ENCODE measurements around the gene CREB3L4. TPM values are rescaled to one million over a fixed set of nuclear protein-coding genes. Genes with fewer than 3 reads are reported as not detected.
"Not testable (repeated sequence)": the region's sequence is repeated elsewhere in the genome, so short reads cannot be mapped to it uniquely, and the experiment has no call there.

CREB3L4 gene
- polyA plus RNA-seq, 4 donors = 32.8 to 43.9 (median 38.8) TPM

DNA sequence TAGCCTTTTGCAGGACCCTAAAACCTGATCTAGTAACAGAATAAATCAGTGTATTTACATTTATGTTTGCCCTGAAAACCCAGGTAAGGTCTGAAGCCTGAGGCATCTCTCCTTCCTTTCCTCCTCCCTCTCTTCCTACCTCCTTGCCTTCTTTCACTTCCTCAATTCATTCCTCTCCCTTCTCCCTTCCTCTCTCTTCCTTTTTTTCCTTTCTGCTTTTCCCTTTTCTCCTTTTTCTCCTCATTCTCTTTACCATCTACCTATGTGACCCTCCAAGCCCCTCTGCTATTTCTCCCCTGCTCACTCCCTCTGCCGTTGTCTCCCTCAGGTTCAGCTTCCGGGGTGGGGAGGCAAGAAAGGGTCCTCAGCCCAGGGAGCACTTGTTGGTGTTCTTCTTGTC lies 14.0 kb downstream of the CREB3L4 start:
- not testable (repeated sequence) for DNase-seq (ENCODE audit: low read depth in 4 of 4, low spot score in 2 of 4)

DNA sequence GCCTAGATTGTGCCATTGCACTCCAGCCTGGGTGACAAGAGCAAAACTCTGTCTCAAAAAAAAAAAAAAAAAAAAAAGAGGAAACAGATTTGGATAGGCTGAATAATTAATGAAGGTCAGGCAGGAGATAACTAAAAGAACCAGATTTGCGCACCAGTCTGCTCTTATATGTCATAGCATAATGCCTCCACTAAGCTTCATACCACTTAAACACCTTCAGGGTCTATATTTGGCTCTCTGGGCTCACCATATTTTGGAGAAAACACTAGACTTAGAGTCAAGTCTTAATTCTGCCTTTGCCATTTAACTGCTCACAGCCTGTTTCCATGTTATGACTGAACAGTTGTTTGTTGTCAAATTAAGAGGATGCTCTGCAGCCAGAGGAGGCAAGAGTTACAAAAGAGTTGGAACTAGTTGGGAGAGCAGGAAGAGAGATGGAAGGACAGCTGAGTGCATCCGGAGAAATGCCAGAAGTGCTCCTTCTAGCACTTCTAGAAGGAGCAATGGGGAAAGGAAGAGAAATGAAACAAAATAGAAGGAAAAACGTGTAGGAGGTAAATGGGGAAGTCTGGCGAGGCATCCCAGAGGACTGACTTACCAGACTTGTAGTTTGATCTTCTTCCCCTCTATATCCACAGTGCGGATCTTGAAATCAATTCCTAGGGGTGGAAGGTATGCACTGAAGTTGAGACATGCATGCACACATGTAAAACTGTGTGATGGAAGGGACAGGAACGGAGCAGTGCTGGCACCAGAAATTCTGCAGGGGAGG lies 16.6 kb downstream of the CREB3L4 start:
- no peak for DNase-seq (ENCODE audit: low read depth in 4 of 4, low spot score in 2 of 4)

DNA sequence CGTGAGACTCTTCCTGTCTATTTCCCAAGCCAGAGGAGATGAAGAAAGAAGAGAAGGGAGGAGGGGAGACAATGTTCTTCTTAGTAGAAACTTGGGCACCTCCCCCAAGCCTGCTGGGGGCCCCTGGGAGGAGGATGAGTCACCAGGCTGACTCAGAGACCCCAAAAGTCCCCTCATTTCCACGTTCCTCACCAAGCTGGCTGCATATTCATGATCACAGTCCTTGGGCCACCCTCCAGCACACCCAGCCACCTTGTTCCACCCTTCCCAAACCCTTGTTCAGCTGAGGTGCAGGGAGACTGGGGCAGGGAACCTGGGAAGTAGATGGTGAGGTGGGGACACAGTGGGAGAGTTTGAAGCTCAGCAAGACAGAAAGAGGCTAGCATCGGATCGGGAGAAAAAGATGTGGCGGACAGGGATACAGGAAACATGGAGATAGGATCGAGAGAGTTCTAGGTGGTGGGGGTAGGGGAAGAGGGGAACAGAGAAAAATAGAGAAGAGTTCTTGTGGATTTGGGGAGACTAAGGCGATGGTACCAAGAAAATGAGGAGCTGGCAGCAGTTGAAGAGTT lies 17.7 kb downstream of the CREB3L4 start:
- DNase-seq (ENCODE audit: low read depth in 4 of 4, low spot score in 2 of 4) = no peak

DNA sequence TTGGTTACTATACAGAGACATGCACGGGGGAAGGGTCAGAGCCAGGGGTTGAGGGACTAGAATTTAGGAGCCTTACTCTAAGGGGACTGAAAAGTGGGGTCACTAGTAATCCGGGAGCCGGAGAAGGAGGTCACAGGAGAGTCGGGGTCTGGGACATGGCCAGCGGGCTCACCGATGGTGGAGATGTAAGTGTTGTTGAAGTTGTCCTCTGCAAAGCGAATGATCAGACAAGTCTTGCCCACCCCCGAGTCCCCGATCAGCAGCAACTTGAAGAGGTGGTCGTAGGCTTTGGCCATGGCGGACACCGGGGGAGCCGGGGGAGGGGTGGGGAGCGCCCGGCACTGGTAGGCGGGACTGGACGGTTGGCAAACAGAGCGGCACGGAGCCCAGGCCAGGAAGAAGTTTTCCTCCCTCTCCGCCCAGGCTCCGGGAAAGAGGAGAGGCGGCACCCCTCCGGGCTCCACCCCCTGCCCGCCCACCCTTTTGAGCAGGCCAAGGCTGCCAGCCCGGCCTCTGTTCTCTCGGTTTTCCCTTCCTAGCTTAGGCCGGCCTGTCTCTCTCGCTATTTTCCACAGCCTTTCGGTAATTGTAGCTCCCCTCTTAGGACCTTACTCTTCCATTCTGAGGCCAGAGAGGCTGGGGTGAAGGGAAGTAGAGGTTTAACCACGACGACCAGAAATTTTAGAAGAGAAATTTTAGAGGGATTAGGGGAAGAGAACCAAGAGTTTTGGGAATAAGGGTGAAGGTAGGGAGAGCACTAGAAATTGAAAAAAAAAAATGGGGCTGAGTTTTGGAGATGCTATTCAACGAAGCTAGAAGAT lies 18.4 kb downstream of the CREB3L4 start, which contains the start of gene RAB13:
TSS of gene RAB13 (minus strand) at position 399 of the 821 bp plus-strand sequence. CDS start at position 296, 103 bp downstream.
- peak in 1 of 4 donors; percentile 74 for DNase-seq (ENCODE audit: low read depth in 4 of 4, low spot score in 2 of 4)

- no peak for DNase-seq (ENCODE audit: low read depth in 4 of 4, low spot score in 2 of 4)
Measured at GRCh38 chr1:153987621-153988020, 19.9 kb downstream of the CREB3L4 start.

DNA sequence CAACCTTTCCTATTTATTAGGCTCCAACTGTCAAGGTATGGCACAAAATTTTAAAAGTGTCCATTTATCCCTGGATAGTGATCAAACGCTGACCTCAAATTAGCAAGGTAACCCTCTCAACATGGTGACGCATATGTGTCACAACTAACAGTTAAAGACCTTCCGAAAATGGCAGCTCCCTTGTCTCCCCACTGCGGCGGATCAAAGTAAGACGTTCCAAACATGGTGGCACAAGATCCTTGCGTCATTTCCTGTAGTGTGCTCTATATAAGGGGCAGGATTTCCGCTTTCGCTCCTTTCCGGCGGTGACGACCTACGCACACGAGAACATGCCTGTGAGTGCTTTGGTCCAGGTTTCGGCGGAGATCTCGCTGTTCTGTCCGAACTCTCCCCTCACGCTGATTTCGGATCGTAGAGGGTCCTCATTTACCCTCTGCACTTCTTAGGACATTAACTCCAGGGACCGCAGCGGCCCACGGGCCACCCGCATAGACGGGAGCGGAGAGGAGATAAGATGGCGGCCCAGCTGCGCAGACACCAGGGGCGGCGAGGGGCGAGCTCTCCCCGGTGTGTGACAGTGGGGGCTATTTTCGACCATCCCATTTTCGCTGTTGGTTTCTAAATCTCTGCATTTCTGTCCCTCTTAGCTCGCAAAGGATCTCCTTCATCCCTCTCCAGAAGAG lies 22.9 kb downstream of the CREB3L4 start, which contains the start of gene RPS27:
TSS of gene RPS27 (plus strand) at position 295 of the 683 bp plus-strand sequence. CDS start at position 330, 35 bp downstream.
- DNase-seq (ENCODE audit: low read depth in 4 of 4, low spot score in 2 of 4) = peak; percentile 93 to 98 (median 96)

GRCh38 chr1:153991151-153991630 lies 23.5 kb downstream of the CREB3L4 start:
- no peak for DNase-seq (ENCODE audit: low read depth in 4 of 4, low spot score in 2 of 4)

DNA sequence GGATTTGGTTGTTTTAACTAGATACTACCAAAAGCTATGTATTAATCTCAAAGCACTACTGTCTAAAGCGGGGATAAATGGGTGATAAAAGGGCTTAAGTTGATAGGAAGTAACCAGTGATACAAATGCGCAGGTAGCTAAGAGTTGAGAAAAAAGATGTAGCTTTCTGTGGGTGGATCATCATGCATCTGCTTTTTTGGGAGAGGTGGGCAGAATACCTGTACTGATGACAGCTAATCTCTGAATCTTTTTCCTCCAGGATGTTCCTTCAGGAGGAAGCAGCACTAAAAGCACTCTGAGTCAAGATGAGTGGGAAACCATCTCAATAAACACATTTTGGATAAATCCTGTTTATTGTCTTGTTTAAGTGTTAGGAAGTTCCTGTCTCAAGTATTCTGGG lies 24.1 kb downstream of the CREB3L4 start:
- no peak for DNase-seq (ENCODE audit: low read depth in 4 of 4, low spot score in 2 of 4)

GRCh38 chr1:153995202-153995601 lies 27.5 kb downstream of the CREB3L4 start:
- no peak for DNase-seq (ENCODE audit: low read depth in 4 of 4, low spot score in 2 of 4)

GRCh38 chr1:153995640-153996039 lies 27.9 kb downstream of the CREB3L4 start:
- no peak for DNase-seq (ENCODE audit: low read depth in 4 of 4, low spot score in 2 of 4)

- not testable (repeated sequence) for DNase-seq (ENCODE audit: low read depth in 4 of 4, low spot score in 2 of 4)
Measured at GRCh38 chr1:153996882-153997281, 29.2 kb downstream of the CREB3L4 start.

GRCh38 chr1:154000420-154000819 lies 32.7 kb downstream of the CREB3L4 start:
- DNase-seq (ENCODE audit: low read depth in 4 of 4, low spot score in 2 of 4) = no peak

DNA sequence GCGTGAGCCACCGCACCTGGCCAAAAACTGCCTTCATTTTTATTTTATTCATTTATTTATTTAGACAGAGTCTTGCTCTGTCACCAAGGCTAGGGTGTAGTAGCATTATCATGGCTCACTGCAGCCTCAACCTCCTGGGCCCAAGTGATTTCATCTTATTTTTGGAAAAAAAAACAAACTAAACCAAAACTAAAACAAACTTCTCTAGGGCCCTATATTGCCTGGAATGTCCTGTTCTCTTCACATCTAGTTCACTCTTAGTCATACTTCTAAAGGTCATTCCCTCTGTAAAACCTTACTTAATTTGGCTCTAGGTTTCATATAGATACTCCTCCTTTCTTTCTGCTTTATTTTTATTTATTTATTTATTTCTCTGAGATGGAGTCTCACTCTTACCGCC lies 38.4 kb downstream of the CREB3L4 start:
- DNase-seq (ENCODE audit: low read depth in 4 of 4, low spot score in 2 of 4) = no peak

GRCh38 chr1:154012129-154012528 lies 44.4 kb downstream of the CREB3L4 start:
- DNase-seq (ENCODE audit: low read depth in 4 of 4, low spot score in 2 of 4) = no peak

DNA sequence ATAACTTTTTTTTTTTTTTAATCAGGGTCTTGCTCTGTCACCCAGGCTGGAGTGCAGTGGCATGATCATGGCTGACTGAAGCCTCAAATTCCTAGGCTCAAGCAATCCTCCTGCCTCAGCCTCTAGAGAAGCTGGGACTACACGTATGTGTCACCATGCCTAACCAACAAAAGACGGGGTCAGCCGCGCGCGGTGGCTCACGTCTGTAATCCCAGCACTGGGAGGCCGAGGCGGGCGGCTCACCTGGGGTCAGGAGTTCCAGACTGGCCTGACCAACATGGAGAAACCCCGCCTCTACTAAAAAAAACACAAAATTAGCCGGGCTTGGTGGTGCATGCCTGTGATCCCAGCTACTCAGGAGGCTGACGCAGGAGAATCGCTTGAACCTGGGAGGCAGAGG lies 44.8 kb downstream of the CREB3L4 start:
- not testable (repeated sequence) for DNase-seq (ENCODE audit: low read depth in 4 of 4, low spot score in 2 of 4)

DNA sequence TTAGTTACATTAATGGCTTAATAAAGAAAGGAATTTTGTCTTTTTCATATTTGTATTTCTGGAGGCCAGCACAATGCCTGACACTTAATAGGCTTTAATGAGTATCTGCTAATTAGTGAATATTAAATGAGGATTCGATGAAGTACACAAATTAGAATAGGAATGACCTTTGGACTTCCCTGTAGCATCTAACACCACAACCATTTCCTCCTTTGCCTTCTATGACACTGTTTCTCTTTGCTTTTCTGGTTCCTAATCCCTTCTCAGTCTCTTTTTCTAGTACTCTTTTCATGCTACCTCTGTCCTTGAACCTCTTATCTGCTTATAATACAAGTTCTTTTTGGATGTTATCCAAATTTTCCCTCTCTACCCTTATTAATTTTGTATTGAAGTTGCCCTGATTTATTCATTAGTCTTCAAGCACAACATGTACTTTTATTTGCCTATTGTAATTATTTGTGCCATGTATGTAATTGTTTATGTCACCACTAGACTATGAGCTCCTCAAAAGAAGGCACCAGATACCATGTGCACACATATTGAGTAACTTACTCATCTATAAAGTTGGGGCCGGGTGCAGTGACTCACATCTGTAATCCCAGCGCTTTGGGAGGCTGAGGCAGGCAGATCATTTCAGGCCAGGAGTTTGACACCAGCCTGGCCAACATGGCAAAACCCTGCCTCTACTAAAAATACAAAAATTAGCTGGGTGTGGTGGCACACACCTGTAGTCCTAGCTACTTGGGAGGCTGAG lies 46.6 kb downstream of the CREB3L4 start:
- DNase-seq (ENCODE audit: low read depth in 4 of 4, low spot score in 2 of 4) = no peak

- DNase-seq (ENCODE audit: low read depth in 4 of 4, low spot score in 2 of 4) = no peak
Measured at GRCh38 chr1:154019269-154019668, 51.6 kb downstream of the CREB3L4 start.

GRCh38 chr1:154019940-154020339 lies 52.2 kb downstream of the CREB3L4 start:
- no peak for DNase-seq (ENCODE audit: low read depth in 4 of 4, low spot score in 2 of 4)

Data from left renal cortex interstitium (tissue), 4 donors.